Activated CD4-positive, alpha-beta T cell treated with anti-CD3 and anti-CD28 coated beads, Interleukin-2, amount 10 ng/mL, durations not matched to agents 7 days and 5 days (primary cell): Measurements from ENCODE around the gene KLHL20. TPM values are rescaled to one million over a fixed set of nuclear protein-coding genes. Genes with fewer than 3 reads are reported as not detected.
A peak's percentile ranks its signal among the peaks of the same experiment; 100 is the strongest.
"Not testable (repeated sequence)": the region's sequence is repeated elsewhere in the genome, so short reads cannot be mapped to it uniquely, and the experiment has no call there.

Experiments
- CTCF ChIA-PET: fragments of 350-600 bp; sonication (Branson Sonifier 250); formaldehyde crosslinking; loops from one replicate; lab custom pipeline; 2021; ENCODE audit warnings: antibody characterized with exemption; lab: Charles Lee
- POLR2A ChIA-PET: fragments of 350-600 bp; sonication (Branson Sonifier 250); formaldehyde crosslinking; loops from one replicate; lab custom pipeline; 2021; ENCODE audit warnings: antibody characterized with exemption; lab: Charles Lee
- DNase-seq: peaks from one replicate; pipeline ENCODE4 v3.0.0-alpha.2; 2020
- H3K27ac Mint-ChIP-seq: one replicate; pipeline ENCODE4 v1.8.0; 2021; ENCODE audit warnings: mild to moderate bottlenecking, moderate library complexity, mixed read lengths
- H3K27me3 Mint-ChIP-seq: one replicate; pipeline ENCODE4 v1.8.0; 2021; ENCODE audit warnings: mixed read lengths
- H3K36me3 Mint-ChIP-seq: one replicate; pipeline ENCODE4 v1.8.0; 2021; ENCODE audit warnings: low read depth, mixed read lengths
- H3K4me1 Mint-ChIP-seq: one replicate; pipeline ENCODE4 v1.8.0; 2021; ENCODE audit warnings: mixed read lengths
- H3K4me3 Mint-ChIP-seq: one replicate; pipeline ENCODE4 v1.8.0; 2021; ENCODE audit warnings: mild to moderate bottlenecking, moderate library complexity, mixed read lengths
- H3K9me3 Mint-ChIP-seq: one replicate; pipeline ENCODE4 v1.8.0; 2021; ENCODE audit warnings: mixed read lengths
- total RNA-seq, 2 experiments: library from RNA; stranded (reverse); gene quantifications; one replicate each; pipeline ENCODE4 v1.2.3, GENCODE V29; 2021

The KLHL20 gene
- total RNA-seq, 2 experiments from 2014 or later = 21.3 to 21.6 TPM

- DNase-seq = no peak
- POLR2A ChIA-PET = no interaction called here
- Mint-ChIP-seq H3K27me3 (no peaks in the 10 kb centered on the region), H3K4me1 (peaks cover 17% of the 10 kb centered on the region), H3K27ac (no peak overlapping the region), H3K36me3 (peaks cover 82% of the 10 kb centered on the region), H3K9me3 (peaks cover 31% of the 10 kb centered on the region), H3K4me3 (no peak overlapping the region)
- CTCF ChIA-PET = interaction anchor here (1.0 kb wide), 1 partner anchor 10 kb away, joined by 3 read pairs; no protein-coding TSS in a partner anchor
Measured at GRCh38 chr1:173758980-173759379, 44.2 kb downstream of the KLHL20 start.

GRCh38 chr1:173764331-173764730, 49.5 kb downstream of the KLHL20 start:
- H3K4me3 Mint-ChIP-seq, POLR2A ChIA-PET, CTCF ChIA-PET, DNase-seq, H3K27me3 Mint-ChIP-seq, H3K27ac Mint-ChIP-seq: not testable (repeated sequence)
- H3K36me3 Mint-ChIP-seq = peaks cover 66% of the 10 kb centered on the region
- H3K9me3 Mint-ChIP-seq = peaks cover 33% of the 10 kb centered on the region
- peaks cover 20% of the 10 kb centered on the region for H3K4me1 Mint-ChIP-seq

GRCh38 chr1:173768206-173768605, 53.4 kb downstream of the KLHL20 start:
- Mint-ChIP-seq H3K27me3 (no peaks in the 10 kb centered on the region), H3K9me3 (peaks cover 11% of the 10 kb centered on the region), H3K4me1 (peaks cover 6% of the 10 kb centered on the region), H3K4me3 (no peak overlapping the region), H3K27ac (no peak overlapping the region), H3K36me3 (peaks cover 34% of the 10 kb centered on the region)
- CTCF ChIA-PET = no interaction called here
- no peak for DNase-seq
- POLR2A ChIA-PET = no interaction called here

- H3K9me3 Mint-ChIP-seq = peaks cover 8% of the 10 kb centered on the region
- ChIA-PET POLR2A (no interaction called here), CTCF (no interaction called here)
- H3K27ac Mint-ChIP-seq = no peak overlapping the region
- H3K27me3 Mint-ChIP-seq = no peaks in the 10 kb centered on the region
- no peak for DNase-seq
- H3K4me1 Mint-ChIP-seq = peaks cover 6% of the 10 kb centered on the region
- no peak overlapping the region for H3K4me3 Mint-ChIP-seq
- peaks cover 29% of the 10 kb centered on the region for H3K36me3 Mint-ChIP-seq
Measured at GRCh38 chr1:173768827-173769226, 54.0 kb downstream of the KLHL20 start.

- H3K27me3 Mint-ChIP-seq, H3K27ac Mint-ChIP-seq, H3K9me3 Mint-ChIP-seq, H3K4me1 Mint-ChIP-seq, POLR2A ChIA-PET, DNase-seq, H3K4me3 Mint-ChIP-seq: not testable (repeated sequence)
- peaks cover 24% of the 10 kb centered on the region for H3K36me3 Mint-ChIP-seq
- CTCF ChIA-PET = interaction anchor here (0.7 kb wide), 1 partner anchor 869 kb away, joined by 5 read pairs; no protein-coding TSS in a partner anchor
Measured at GRCh38 chr1:173770330-173770729, 55.5 kb downstream of the KLHL20 start.

- Mint-ChIP-seq H3K9me3 (no peaks in the 10 kb centered on the region), H3K4me3 (no peak overlapping the region), H3K27ac (no peak overlapping the region), H3K36me3 (peaks cover 29% of the 10 kb centered on the region), H3K4me1 (peaks cover 6% of the 10 kb centered on the region), H3K27me3 (no peaks in the 10 kb centered on the region)
- CTCF ChIA-PET = interaction anchor here (1.0 kb wide), 1 partner anchor 27 kb away, joined by 3 read pairs; no protein-coding TSS in a partner anchor
- no peak for DNase-seq
- POLR2A ChIA-PET = no interaction called here
Measured at GRCh38 chr1:173771560-173771959, 56.8 kb downstream of the KLHL20 start.

GRCh38 chr1:173775578-173776226, 60.9 kb downstream of the KLHL20 start:
- peaks cover 2% of the 10 kb centered on the region for H3K4me1 Mint-ChIP-seq
- POLR2A ChIA-PET = no interaction called here
- H3K36me3 Mint-ChIP-seq = peaks cover 36% of the 10 kb centered on the region
- CTCF ChIA-PET = no interaction called here
- H3K9me3 Mint-ChIP-seq = no peaks in the 10 kb centered on the region
- no peak overlapping the region for H3K4me3 Mint-ChIP-seq
- no peaks in the 10 kb centered on the region for H3K27me3 Mint-ChIP-seq
- DNase-seq = no peak
- H3K27ac Mint-ChIP-seq = no peak overlapping the region

GRCh38 chr1:173779936-173780335, 65.2 kb downstream of the KLHL20 start:
- Mint-ChIP-seq H3K4me1 (peaks cover 2% of the 10 kb centered on the region), H3K27me3 (no peaks in the 10 kb centered on the region), H3K36me3 (peaks cover 57% of the 10 kb centered on the region), H3K9me3 (no peaks in the 10 kb centered on the region), H3K4me3 (no peak overlapping the region), H3K27ac (peak overlapping the region; percentile 51)
- DNase-seq = no peak
- CTCF ChIA-PET = interaction anchor here (1.2 kb wide), 1 partner anchor 12 kb away, joined by 3 read pairs; no protein-coding TSS in a partner anchor
- POLR2A ChIA-PET = no interaction called here

GRCh38 chr1:173784997-173785396, 70.2 kb downstream of the KLHL20 start:
- DNase-seq = no peak
- Mint-ChIP-seq H3K4me1 (no peaks in the 10 kb centered on the region), H3K27ac (no peak overlapping the region), H3K36me3 (peaks cover 36% of the 10 kb centered on the region), H3K9me3 (no peaks in the 10 kb centered on the region), H3K27me3 (no peaks in the 10 kb centered on the region), H3K4me3 (no peak overlapping the region)
- POLR2A ChIA-PET = no interaction called here
- CTCF ChIA-PET = no interaction called here

- no peaks in the 10 kb centered on the region for H3K9me3 Mint-ChIP-seq
- no peak overlapping the region for H3K4me3 Mint-ChIP-seq
- POLR2A ChIA-PET = interaction anchor here (0.6 kb wide), 1 partner anchor 1657 kb away, joined by 3 read pairs; no protein-coding TSS in a partner anchor
Measured at GRCh38 chr1:173789841-173790240, 75.1 kb downstream of the KLHL20 start.

GRCh38 chr1:173798078-173798477, 83.3 kb downstream of the KLHL20 start:
- CTCF ChIA-PET = interaction anchor here (0.6 to 1.2 kb wide), 4 partner anchors 14 to 1000 kb away, joined by 3 to 4 read pairs (median 4); no protein-coding TSS in a partner anchor
- POLR2A ChIA-PET = no interaction called here
- no peaks in the 10 kb centered on the region for H3K9me3 Mint-ChIP-seq

More at GRCh38 chr1:173789841-173790240, 75.1 kb downstream of the KLHL20 start:
- H3K4me1 Mint-ChIP-seq = no peaks in the 10 kb centered on the region
- no peak for DNase-seq
- CTCF ChIA-PET = no interaction called here
- no peak overlapping the region for H3K27ac Mint-ChIP-seq
- H3K36me3 Mint-ChIP-seq = peaks cover 28% of the 10 kb centered on the region
- no peaks in the 10 kb centered on the region for H3K27me3 Mint-ChIP-seq

GRCh38 chr1:173799995-173800394, 85.2 kb downstream of the KLHL20 start:
- not testable (repeated sequence) for DNase-seq, H3K9me3 Mint-ChIP-seq, H3K4me1 Mint-ChIP-seq, H3K27ac Mint-ChIP-seq, H3K27me3 Mint-ChIP-seq, H3K4me3 Mint-ChIP-seq
- ChIA-PET POLR2A (interaction anchor here (0.7 kb wide), 1 partner anchor 102 kb away, joined by 3 read pairs; no protein-coding TSS in a partner anchor), CTCF (interaction anchor here (1.2 kb wide), 1 partner anchor 16 kb away, joined by 3 read pairs; no protein-coding TSS in a partner anchor)
- peaks cover 47% of the 10 kb centered on the region for H3K36me3 Mint-ChIP-seq

More at GRCh38 chr1:173798078-173798477, 83.3 kb downstream of the KLHL20 start:
- H3K27me3 Mint-ChIP-seq = no peaks in the 10 kb centered on the region
- H3K36me3 Mint-ChIP-seq = peaks cover 42% of the 10 kb centered on the region
- no peak for DNase-seq
- no peak overlapping the region for H3K4me3 Mint-ChIP-seq
- no peaks in the 10 kb centered on the region for H3K4me1 Mint-ChIP-seq
- H3K27ac Mint-ChIP-seq = peak overlapping the region; percentile 44

- ChIA-PET CTCF (no interaction called here), POLR2A (no interaction called here)
- Mint-ChIP-seq H3K9me3 (no peaks in the 10 kb centered on the region), H3K36me3 (peaks cover 49% of the 10 kb centered on the region), H3K4me3 (no peak overlapping the region), H3K4me1 (no peaks in the 10 kb centered on the region), H3K27ac (no peak overlapping the region), H3K27me3 (no peaks in the 10 kb centered on the region)
- no peak for DNase-seq
Measured at GRCh38 chr1:173802961-173803360, 88.2 kb downstream of the KLHL20 start.
